BLaER1 (cell line): ENCODE results near the gene GASK1A.

ENCODE experiments used
- H3K27ac ChIP-seq: shearing (Covaris generic); formaldehyde crosslinking; 2 replicates; pipeline ENCODE4 v1.8.1; 2022
- H3K27me3 ChIP-seq: shearing (Covaris generic); formaldehyde crosslinking; 2 replicates; pipeline ENCODE4 v1.8.1; 2022
- H3K36me3 ChIP-seq: shearing (Covaris generic); formaldehyde crosslinking; 2 replicates; pipeline ENCODE4 v1.8.1; 2022
- H3K4me1 ChIP-seq: shearing (Covaris generic); formaldehyde crosslinking; 2 replicates; pipeline ENCODE4 v1.8.1; 2022
- H3K4me2 ChIP-seq: shearing (Covaris generic); formaldehyde crosslinking; 2 replicates; pipeline ENCODE4 v1.8.1; 2022
- H3K4me3 ChIP-seq: shearing (Covaris generic); formaldehyde crosslinking; 2 replicates; pipeline ENCODE4 v1.8.1; 2022
- H3K9ac ChIP-seq: shearing (Covaris generic); formaldehyde crosslinking; 2 replicates; pipeline ENCODE4 v1.8.1; 2022
- H3K9me3 ChIP-seq: shearing (Covaris generic); formaldehyde crosslinking; 2 replicates; pipeline ENCODE4 v1.8.1; 2022
- H4K20me1 ChIP-seq: shearing (Covaris generic); formaldehyde crosslinking; 2 replicates; pipeline ENCODE4 v1.8.1; 2022
- Cebpa-rat ChIP-seq: shearing (Covaris generic); IDR thresholded peaks from 2 replicates; pipeline ENCODE4 v1.8.1; 2022

Gene GASK1A

GRCh38 chr3:43072361-43072760, 93.2 kb downstream of the GASK1A start:
- no peak overlapping the region for H3K27ac ChIP-seq
- H3K36me3 ChIP-seq, result peaks cover 4% of the 10 kb centered on the region; the same call in 1 of the 2 replicates
- no peaks in the 10 kb centered on the region for H3K4me1 ChIP-seq
- no peak overlapping the region for H3K4me2 ChIP-seq
- H3K4me3 ChIP-seq, result no peak overlapping the region
- H3K9me3 ChIP-seq, result 0 out of 2 replicates have a peak, but pooled peaks cover 4% of the 10 kb centered on the region
- no peaks in the 10 kb centered on the region for H4K20me1 ChIP-seq
- H3K27me3 ChIP-seq, result no peaks in the 10 kb centered on the region
- no peak overlapping the region for H3K9ac ChIP-seq
- TF ChIP-seq Cebpa-rat, result no peak

- TF ChIP-seq Cebpa-rat, result no peak
- H3K9ac ChIP-seq, result no peak overlapping the region
Measured at GRCh38 chr3:43073116-43073835, 94.2 kb downstream of the GASK1A start.

GRCh38 chr3:43073836-43074220, 94.7 kb downstream of the GASK1A start:
- TF ChIP-seq Cebpa-rat, result no peak
- Histone ChIP-seq H3K4me1 (no peaks in the 10 kb centered on the region), H3K9ac (no peak overlapping the region), H3K36me3 (peaks cover 19% of the 10 kb centered on the region), H3K9me3 (0 out of 2 replicates have a peak, but pooled peaks cover 4% of the 10 kb centered on the region), H3K4me2 (no peak overlapping the region), H3K4me3 (no peak overlapping the region), H3K27ac (no peak overlapping the region), H4K20me1 (no peaks in the 10 kb centered on the region), H3K27me3 (no peaks in the 10 kb centered on the region)

More at GRCh38 chr3:43073116-43073835, 94.2 kb downstream of the GASK1A start:
- peaks cover 13% of the 10 kb centered on the region for H3K36me3 ChIP-seq
- no peak overlapping the region for H3K4me3 ChIP-seq
- no peaks in the 10 kb centered on the region for H3K27me3 ChIP-seq
- H3K27ac ChIP-seq, result no peak overlapping the region
- no peaks in the 10 kb centered on the region for H4K20me1 ChIP-seq
- H3K4me1 ChIP-seq, result no peaks in the 10 kb centered on the region
- H3K9me3 ChIP-seq, result 0 out of 2 replicates have a peak, but pooled peaks cover 4% of the 10 kb centered on the region
- H3K4me2 ChIP-seq, result no peak overlapping the region

GRCh38 chr3:43074482-43074881, 95.4 kb downstream of the GASK1A start:
- Histone ChIP-seq H3K27me3 (no peaks in the 10 kb centered on the region), H3K36me3 (peaks cover 25% of the 10 kb centered on the region), H3K4me3 (no peak overlapping the region), H3K4me2 (no peak overlapping the region), H3K9ac (no peak overlapping the region), H3K27ac (no peak overlapping the region), H4K20me1 (no peaks in the 10 kb centered on the region), H3K4me1 (no peaks in the 10 kb centered on the region), H3K9me3 (0 out of 2 replicates have a peak, but pooled peaks cover 4% of the 10 kb centered on the region)
- TF ChIP-seq Cebpa-rat, result no peak

GRCh38 chr3:43074901-43075689, 96.0 kb downstream of the GASK1A start:
- TF ChIP-seq Cebpa-rat, result no peak
- H3K27me3 ChIP-seq, result no peaks in the 10 kb centered on the region
- H4K20me1 ChIP-seq, result no peaks in the 10 kb centered on the region
- no peak overlapping the region for H3K4me3 ChIP-seq
- no peak overlapping the region for H3K9ac ChIP-seq
- peaks cover 32% of the 10 kb centered on the region for H3K36me3 ChIP-seq
- no peaks in the 10 kb centered on the region for H3K4me1 ChIP-seq
- H3K9me3 ChIP-seq, result 0 out of 2 replicates have a peak, but pooled peaks cover 4% of the 10 kb centered on the region
- H3K27ac ChIP-seq, result no peak overlapping the region
- no peak overlapping the region for H3K4me2 ChIP-seq

GRCh38 chr3:43075904-43076661, 97.0 kb downstream of the GASK1A start:
- H3K27ac ChIP-seq, result no peak overlapping the region
- TF ChIP-seq Cebpa-rat, result no peak
- H3K9ac ChIP-seq, result no peak overlapping the region
- no peaks in the 10 kb centered on the region for H3K27me3 ChIP-seq
- peaks cover 41% of the 10 kb centered on the region for H3K36me3 ChIP-seq
- H3K4me3 ChIP-seq, result no peak overlapping the region
- no peaks in the 10 kb centered on the region for H3K4me1 ChIP-seq
- H4K20me1 ChIP-seq, result no peaks in the 10 kb centered on the region
- H3K4me2 ChIP-seq, result no peak overlapping the region
- H3K9me3 ChIP-seq, result peaks cover 3% of the 10 kb centered on the region; the same call in 1 of the 2 replicates

GRCh38 chr3:43076857-43077256, 97.7 kb downstream of the GASK1A start:
- no peaks in the 10 kb centered on the region for H3K4me1 ChIP-seq

GRCh38 chr3:43077261-43077660, 98.2 kb downstream of the GASK1A start:
- Histone ChIP-seq H3K4me3 (no peak overlapping the region), H3K4me2 (no peak overlapping the region), H3K27me3 (no peaks in the 10 kb centered on the region), H3K4me1 (no peaks in the 10 kb centered on the region), H3K9ac (no peak overlapping the region), H3K27ac (no peak overlapping the region), H4K20me1 (no peaks in the 10 kb centered on the region), H3K36me3 (peaks cover 53% of the 10 kb centered on the region), H3K9me3 (no peaks in the 10 kb centered on the region; the same call in 1 of the 2 replicates)
- no peak for TF ChIP-seq Cebpa-rat

More at GRCh38 chr3:43076857-43077256, 97.7 kb downstream of the GASK1A start:
- Histone ChIP-seq H4K20me1 (no peaks in the 10 kb centered on the region), H3K4me2 (no peak overlapping the region), H3K36me3 (peaks cover 49% of the 10 kb centered on the region), H3K27ac (no peak overlapping the region), H3K9me3 (no peaks in the 10 kb centered on the region; the same call in 1 of the 2 replicates), H3K9ac (no peak overlapping the region), H3K27me3 (no peaks in the 10 kb centered on the region), H3K4me3 (no peak overlapping the region)
- TF ChIP-seq Cebpa-rat, result no peak

GRCh38 chr3:43077707-43078106, 98.6 kb downstream of the GASK1A start:
- H3K4me1 ChIP-seq, result no peaks in the 10 kb centered on the region
- H3K27ac ChIP-seq, result no peak overlapping the region
- H3K9ac ChIP-seq, result no peak overlapping the region
- no peaks in the 10 kb centered on the region for H4K20me1 ChIP-seq
- H3K9me3 ChIP-seq, result no peaks in the 10 kb centered on the region; the same call in 1 of the 2 replicates
- H3K27me3 ChIP-seq, result no peaks in the 10 kb centered on the region
- peaks cover 56% of the 10 kb centered on the region for H3K36me3 ChIP-seq
- H3K4me3 ChIP-seq, result no peak overlapping the region
- no peak overlapping the region for H3K4me2 ChIP-seq
- no peak for TF ChIP-seq Cebpa-rat
